GM12872 (cell line): ENCODE results near the gene OTOS.

Experiments used
- TF ChIP-seq, protein P1 (sequence below): IDR thresholded peaks from 3 replicates; pipeline ENCODE4 v1.5.1; 2011; ENCODE audit warnings: low read depth, mild to moderate bottlenecking, low read length, moderate library complexity; ENCODE audit not compliant: insufficient read depth

Gene OTOS

DNA sequence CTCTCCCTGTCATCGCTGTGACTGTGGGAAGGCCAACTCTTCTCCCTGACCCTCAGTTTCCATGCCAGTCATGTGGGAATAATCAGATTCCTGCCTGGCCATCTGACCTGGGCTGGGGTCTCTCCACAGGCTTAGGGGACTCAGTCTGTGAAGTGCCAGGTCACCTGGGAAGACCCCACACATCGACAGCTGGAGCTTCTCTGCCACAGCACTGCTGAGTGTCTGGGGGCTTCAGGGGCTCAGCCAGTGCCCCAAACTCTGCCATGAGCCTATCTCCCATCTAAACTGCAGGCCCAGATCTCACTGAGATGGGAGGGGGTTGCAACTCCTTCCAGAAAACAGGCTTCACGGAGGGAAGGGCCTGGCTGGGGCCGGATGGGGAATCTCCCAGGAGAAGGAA is 42.0 kb upstream of the OTOS start:
- TF ChIP-seq, protein P1, sequence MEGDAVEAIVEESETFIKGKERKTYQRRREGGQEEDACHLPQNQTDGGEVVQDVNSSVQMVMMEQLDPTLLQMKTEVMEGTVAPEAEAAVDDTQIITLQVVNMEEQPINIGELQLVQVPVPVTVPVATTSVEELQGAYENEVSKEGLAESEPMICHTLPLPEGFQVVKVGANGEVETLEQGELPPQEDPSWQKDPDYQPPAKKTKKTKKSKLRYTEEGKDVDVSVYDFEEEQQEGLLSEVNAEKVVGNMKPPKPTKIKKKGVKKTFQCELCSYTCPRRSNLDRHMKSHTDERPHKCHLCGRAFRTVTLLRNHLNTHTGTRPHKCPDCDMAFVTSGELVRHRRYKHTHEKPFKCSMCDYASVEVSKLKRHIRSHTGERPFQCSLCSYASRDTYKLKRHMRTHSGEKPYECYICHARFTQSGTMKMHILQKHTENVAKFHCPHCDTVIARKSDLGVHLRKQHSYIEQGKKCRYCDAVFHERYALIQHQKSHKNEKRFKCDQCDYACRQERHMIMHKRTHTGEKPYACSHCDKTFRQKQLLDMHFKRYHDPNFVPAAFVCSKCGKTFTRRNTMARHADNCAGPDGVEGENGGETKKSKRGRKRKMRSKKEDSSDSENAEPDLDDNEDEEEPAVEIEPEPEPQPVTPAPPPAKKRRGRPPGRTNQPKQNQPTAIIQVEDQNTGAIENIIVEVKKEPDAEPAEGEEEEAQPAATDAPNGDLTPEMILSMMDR: no peak

DNA sequence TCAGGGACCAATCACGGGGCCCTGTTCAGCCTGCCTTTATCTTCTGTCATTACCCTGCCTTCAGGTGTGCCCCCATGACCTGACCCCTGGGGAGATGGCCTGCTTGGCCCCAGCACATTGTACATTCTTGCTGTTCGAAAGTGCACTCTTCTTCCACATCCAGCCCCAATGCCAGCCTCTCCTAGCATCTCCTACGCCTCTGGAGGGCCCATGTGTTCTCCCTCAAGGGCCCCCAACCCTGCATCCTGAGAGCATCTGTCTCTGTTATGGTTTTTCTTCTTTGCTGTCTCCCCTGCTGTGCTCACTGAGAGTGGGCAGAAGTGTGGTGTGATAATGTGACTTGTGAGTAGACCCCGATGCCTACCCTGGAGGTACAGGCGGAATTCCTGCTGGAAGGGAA is 41.5 kb upstream of the OTOS start:
- TF ChIP-seq, protein P1: no peak

DNA sequence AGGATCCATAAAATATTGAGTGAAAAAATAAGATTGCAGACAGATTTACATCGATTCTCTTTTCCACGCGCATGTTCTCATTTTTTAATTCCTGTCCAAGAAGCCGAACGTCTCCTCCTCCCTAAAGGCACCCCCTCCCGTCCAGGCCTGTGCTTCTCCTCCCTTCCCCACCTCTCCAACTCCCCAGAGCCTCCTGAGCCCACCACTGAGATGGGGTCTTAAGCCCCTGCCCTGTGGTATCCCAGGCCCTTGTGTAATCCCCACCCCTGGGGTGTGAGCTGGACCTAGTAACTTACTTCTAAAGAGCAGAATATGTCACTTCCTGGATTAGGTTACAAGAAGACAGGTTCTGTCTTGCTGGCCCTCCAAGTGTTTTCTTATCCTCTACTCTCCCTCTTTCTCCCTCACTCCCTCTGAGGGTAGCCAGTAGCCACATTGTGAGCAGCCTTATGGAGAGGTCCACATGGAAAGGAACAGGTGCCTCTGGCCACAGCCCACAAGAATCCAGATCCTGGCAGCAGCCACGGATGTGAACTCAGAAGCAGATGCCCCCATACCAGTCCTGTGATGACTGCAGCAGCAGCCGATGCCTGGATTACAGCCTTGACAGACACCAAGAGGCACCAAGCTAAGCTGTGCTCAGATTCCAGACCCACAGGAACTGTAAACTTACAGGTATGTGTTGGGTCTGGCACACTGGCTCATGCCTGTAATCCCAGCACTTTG is 39.6 kb upstream of the OTOS start:
- TF ChIP-seq, protein P1: no peak

DNA sequence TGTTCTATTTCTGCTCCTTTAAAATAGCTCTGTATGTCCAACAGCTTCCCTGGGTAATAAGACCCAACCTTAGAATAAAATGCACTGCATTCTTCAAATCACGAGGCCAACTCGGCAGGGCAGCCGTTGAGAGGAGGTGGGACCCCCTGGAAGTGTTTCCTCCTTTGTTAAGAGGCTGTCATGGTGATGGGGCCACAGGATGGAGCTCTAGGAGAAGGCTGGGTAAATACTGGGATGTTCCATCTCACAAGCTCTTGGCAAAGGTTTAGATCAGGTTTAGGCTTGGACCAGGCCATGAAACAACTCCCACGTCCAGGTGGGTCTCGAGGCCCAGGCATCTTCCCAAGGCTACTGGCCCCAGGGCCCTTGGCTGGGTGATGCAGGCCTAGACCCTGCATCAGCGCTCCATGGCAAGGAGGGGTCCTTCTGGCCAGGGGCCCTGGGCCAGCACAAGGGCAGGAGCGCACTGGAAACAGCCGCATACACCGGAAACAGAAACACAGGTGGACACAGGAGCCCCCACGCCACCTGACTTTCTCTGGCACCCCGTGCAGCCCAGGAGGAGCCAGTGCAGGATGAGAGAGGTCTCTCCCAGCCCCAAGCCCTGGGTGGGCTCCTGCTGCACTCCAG is 38.8 kb upstream of the OTOS start:
- TF ChIP-seq, protein P1: no peak

DNA sequence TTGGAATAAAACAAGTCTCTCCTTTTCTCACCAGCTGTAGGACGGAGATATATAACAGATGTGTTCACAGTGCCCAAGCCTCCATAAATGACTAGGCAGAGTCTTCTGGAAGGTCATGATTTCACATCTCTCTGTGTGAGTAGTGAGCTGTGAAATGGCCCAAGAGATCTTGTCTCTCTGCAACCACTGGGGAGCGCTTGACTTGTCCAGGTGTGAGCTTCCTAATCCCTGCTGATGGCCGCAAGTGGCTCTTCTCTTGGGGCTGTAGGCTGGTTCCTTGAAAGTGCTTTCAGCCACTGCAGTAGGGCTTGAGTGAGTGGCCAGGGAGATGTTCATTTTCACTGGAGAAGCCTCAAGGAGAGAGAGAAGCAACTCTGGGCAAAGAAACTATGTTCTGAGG is 38.1 kb upstream of the OTOS start:
- TF ChIP-seq, protein P1: no peak

DNA sequence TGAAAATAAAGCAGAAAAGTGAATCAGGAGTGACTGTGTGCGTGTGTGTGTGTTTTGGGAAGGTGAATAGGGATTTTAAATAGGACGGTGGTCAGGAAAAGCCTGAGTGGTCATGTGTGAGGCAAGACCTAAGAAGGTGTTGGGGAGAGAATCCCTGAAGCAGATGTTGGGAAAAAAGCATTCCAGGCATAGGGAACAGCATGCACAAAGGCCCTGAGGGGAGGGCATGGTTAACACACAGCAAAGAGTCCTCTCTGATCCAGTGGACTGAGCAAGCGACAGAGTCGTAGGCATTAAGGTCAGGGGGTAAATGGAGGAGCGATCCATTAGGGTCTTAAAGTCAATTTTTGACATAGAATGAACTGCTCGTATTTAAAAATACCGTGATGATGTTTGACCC is 34.0 kb upstream of the OTOS start:
- TF ChIP-seq, protein P1: no peak

DNA sequence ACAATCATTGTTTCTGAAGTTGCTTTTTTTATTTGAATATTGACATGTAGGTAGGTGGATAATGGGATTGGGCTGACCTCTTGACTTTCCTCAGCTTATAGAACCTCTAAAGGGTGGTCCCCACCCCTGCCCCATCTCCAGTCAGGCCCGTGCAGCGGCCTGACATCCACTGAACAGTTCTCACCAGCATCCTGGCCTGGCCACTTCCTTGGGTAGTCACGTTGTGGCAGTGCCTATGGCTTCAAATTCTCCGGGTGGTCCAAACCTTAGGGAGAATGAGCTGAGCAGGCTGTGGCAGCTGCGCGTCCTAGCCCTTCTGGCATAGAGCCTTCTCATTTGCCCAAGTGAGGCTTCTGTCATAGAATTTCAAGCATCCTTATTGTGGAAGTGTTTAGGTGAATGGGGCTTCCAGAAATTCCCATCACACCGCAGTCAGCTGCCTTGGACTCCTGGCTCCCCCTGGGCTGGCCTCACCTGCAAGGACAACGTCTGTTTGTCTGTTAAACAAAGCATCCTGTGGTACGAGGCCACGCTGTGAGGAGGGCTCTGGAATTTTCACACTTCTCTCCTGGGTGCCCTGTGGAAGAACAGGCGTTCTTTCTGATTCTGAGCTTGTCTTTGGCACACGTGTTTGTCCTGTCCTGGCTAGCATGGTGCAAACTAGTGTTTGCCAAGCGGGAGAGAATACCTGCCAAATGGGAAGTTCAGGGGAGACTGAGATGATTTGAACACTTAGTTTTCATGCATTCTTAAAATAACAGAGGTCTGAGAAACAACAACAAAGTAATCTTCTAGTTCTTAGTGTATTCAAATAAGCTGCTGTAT is 31.8 kb upstream of the OTOS start:
- TF ChIP-seq, protein P1: no peak
